GF-D8 (cell line): ENCODE measurements around the gene OR52W1.
"Not testable (repeated sequence)": the region's sequence is repeated elsewhere in the genome, so short reads cannot be mapped to it uniquely, and the experiment has no call there.

Experiments used
- DNase-seq: peaks from one replicate; lab custom pipeline; 2025; lab: John Stamatoyannopoulos, UW

Gene OR52W1

GRCh38 chr11:6217722-6218121 lies 18.7 kb downstream of the OR52W1 start:
- no peak for DNase-seq

- no peak for DNase-seq
Measured at GRCh38 chr11:6219359-6219758, 20.3 kb downstream of the OR52W1 start.

- DNase-seq, result no peak
Measured at GRCh38 chr11:6223854-6224253, 24.8 kb downstream of the OR52W1 start.

GRCh38 chr11:6224421-6224820 lies 25.4 kb downstream of the OR52W1 start:
- DNase-seq, result no peak

- no peak for DNase-seq
Measured at GRCh38 chr11:6225024-6225423, 26.0 kb downstream of the OR52W1 start.

GRCh38 chr11:6225896-6226295 lies 26.9 kb downstream of the OR52W1 start:
- peak; percentile 11 for DNase-seq

GRCh38 chr11:6228520-6228919 lies 29.5 kb downstream of the OR52W1 start:
- DNase-seq, result no peak

GRCh38 chr11:6229911-6230310 lies 30.9 kb downstream of the OR52W1 start:
- no peak for DNase-seq

GRCh38 chr11:6232899-6233298 lies 33.9 kb downstream of the OR52W1 start:
- DNase-seq, result no peak

GRCh38 chr11:6233984-6234386 lies 35.0 kb downstream of the OR52W1 start:
- DNase-seq, result no peak

GRCh38 chr11:6234387-6235107 lies 35.5 kb downstream of the OR52W1 start, which contains the start of gene FHIP1B:
TSS of gene FHIP1B (minus strand) at chr11:6234636. CDS start at chr11:6224516, 10,120 bp downstream.
- peak; percentile 91 for DNase-seq

- no peak for DNase-seq
Measured at GRCh38 chr11:6237266-6237665, 38.2 kb downstream of the OR52W1 start.

- no peak for DNase-seq
Measured at GRCh38 chr11:6237761-6238302, 38.8 kb downstream of the OR52W1 start.

- DNase-seq, result no peak
Measured at GRCh38 chr11:6238902-6239301, 39.9 kb downstream of the OR52W1 start, which contains the start of gene CNGA4. TSS of gene CNGA4 (plus strand) at chr11:6239089. CDS start at chr11:6239207, 118 bp downstream.

GRCh38 chr11:6240139-6240538 lies 41.1 kb downstream of the OR52W1 start:
- no peak for DNase-seq

- no peak for DNase-seq
Measured at GRCh38 chr11:6240781-6241180, 41.8 kb downstream of the OR52W1 start.

GRCh38 chr11:6241316-6241715 lies 42.3 kb downstream of the OR52W1 start:
- no peak for DNase-seq

- no peak for DNase-seq
Measured at GRCh38 chr11:6245536-6245935, 46.5 kb downstream of the OR52W1 start.

GRCh38 chr11:6248248-6248647 lies 49.2 kb downstream of the OR52W1 start:
- no peak for DNase-seq

GRCh38 chr11:6248897-6249296 lies 49.9 kb downstream of the OR52W1 start:
- DNase-seq, result not testable (repeated sequence)
